ENCODE results near the gene SORCS1. TPM values are rescaled to one million over a fixed set of nuclear protein-coding genes. Genes with fewer than 3 reads are reported as not detected.

The SORCS1 gene
- total RNA-seq, result 30.2 TPM

GRCh38 chr10:107163881-107164861 is at the start of gene SORCS1:
Gene SORCS1 (minus strand): TSS chr10:107164706.

Small RNAs within 50 kb of the gene (small RNA-seq; reads per million reads assigned to genes)
- gene RNA5SP325, result 0.33 reads per million, percentile 29 among the genes with 10 or more reads in this experiment
